Omental fat pad (tissue), 4 donors: Measurements from ENCODE around the gene ZNF575. TPM values are rescaled to one million over a fixed set of nuclear protein-coding genes. Genes with fewer than 3 reads are reported as not detected.

ENCODE experiments used
- ATAC-seq: fragments of 150-250 bp; one replicate; pipeline ENCODE4 v1.9.1; 2016; ENCODE audit warnings: mild to moderate bottlenecking, moderate library complexity; ENCODE audit not compliant: low FRiP score
- DNase-seq: peaks from one replicate; pipeline ENCODE4 v3.0.0-alpha.2; 2019; ENCODE audit warnings: low spot score
- CTCF ChIP-seq, 3 donors: fragments of 450-650 bp; IDR thresholded peaks; one replicate each; pipeline ENCODE4 v1.5.1; 2016 to 2017; ENCODE audit warnings: antibody characterized with exemption in 3 of 3, mild to moderate bottlenecking in 3 of 3, moderate library complexity in 2 of 3
- total RNA-seq, 4 donors: library from RNA; depleted of rRNA; stranded (reverse); fragments of >200 nt; gene quantifications; one replicate each; pipeline ENCODE4 v1.1.0, GENCODE V29; 2016

Gene ZNF575
- total RNA-seq, 4 donors from 2014 or later: 0.47 TPM; not detected in 3

GRCh38 chr19:43490759-43491158 is 42.2 kb upstream of the ZNF575 start:
- DNase-seq: no peak
- no peak for ATAC-seq
- no peak for TF ChIP-seq CTCF (IDR thresholded peaks at IDR 0.05)

GRCh38 chr19:43495082-43495481 is 37.9 kb upstream of the ZNF575 start:
- TF ChIP-seq CTCF (IDR thresholded peaks at IDR 0.05): no peak
- ATAC-seq (no peak), DNase-seq (no peak)

- DNase-seq (no peak), ATAC-seq (no peak)
- TF ChIP-seq CTCF (IDR thresholded peaks at IDR 0.05): no peak
Observed at GRCh38 chr19:43496960-43497359, 36.0 kb upstream of the ZNF575 start.

GRCh38 chr19:43498233-43498842 is 34.6 kb upstream of the ZNF575 start:
- no peak for TF ChIP-seq CTCF (IDR thresholded peaks at IDR 0.05)
- no peak for DNase-seq
- no peak for ATAC-seq

GRCh38 chr19:43499042-43499441 is 33.9 kb upstream of the ZNF575 start:
- ATAC-seq (no peak), DNase-seq (no peak)
- no peak for TF ChIP-seq CTCF (IDR thresholded peaks at IDR 0.05)

GRCh38 chr19:43501661-43502418 is 31.1 kb upstream of the ZNF575 start:
- DNase-seq (no peak), ATAC-seq (no peak)
- TF ChIP-seq CTCF (IDR thresholded peaks at IDR 0.05): no peak
